GM21515 (cell line): ENCODE data around the gene MOB3B.
"Not testable (repeated sequence)": the region's sequence is repeated elsewhere in the genome, so short reads cannot be mapped to it uniquely, and the experiment has no call there.

Source experiments
- ATAC-seq: cut with Tn5 transposase; IDR thresholded peaks from one replicate; pipeline ENCODE4 v1.9.1; 2021; ENCODE audit not compliant: unreplicated experiment

The MOB3B gene

DNA sequence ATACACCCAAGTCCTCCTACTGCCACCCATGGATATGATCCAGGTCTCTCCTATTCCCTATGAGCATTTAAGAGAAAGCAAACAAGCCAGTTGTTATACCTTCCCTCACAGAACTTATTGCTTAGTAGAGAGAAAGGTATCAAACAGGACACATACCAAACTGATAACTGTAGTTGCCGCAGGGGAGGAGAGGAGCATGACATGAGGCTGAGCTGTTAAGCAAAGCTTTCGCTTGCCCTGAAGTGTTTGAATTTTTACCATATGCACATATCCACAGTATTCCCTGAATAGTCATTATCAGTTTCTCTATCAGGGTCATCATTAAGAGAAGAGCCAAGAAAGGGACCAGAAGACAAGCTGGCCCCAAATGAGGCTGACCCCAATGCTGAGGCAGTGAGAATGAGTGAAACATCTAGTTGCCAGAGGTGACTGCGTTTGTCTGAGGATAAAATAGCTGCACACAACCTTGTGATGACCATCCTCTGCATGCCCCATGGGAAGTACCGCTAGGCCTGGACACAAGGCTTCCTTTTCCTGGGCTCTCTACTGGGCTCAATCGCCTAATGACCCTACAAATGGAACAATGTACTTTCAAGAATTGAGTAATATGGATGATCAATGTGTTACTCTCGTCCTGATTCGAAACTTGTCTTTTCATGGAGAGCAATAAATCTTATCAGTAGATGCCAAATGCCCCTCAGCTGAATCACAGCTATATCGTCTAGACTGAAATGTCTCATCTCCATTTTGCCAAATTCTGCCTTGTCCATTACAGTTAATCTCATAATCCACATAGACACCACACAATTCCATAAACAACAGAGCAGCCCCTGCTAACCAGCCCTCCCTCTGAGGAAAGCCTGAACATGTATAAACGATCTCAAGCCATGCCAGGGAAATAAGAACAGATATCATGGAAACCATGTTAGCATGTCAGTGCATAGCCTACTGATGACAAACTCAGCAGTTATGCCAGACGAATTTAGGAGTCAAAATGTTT, 9.8 kb downstream of the MOB3B start:
- ATAC-seq: no peak

DNA sequence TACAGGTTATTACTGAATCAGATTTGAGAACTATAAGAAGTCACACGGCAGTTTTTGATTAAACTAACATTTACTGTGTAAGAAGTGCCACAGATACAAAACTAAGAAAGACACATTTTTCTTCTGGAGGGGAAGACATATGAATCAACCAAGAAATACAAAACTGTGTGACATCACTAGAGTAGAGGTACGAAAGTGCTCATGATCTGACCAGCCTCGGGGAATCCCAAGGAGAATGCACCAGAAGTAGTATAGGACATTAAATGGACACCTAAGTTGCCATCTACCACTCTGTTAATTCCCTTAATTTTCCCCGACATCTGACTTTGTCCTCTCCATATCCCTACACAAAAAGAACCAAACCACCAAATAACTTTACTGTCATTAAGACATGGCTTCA, 10.8 kb downstream of the MOB3B start:
- ATAC-seq: no peak

DNA sequence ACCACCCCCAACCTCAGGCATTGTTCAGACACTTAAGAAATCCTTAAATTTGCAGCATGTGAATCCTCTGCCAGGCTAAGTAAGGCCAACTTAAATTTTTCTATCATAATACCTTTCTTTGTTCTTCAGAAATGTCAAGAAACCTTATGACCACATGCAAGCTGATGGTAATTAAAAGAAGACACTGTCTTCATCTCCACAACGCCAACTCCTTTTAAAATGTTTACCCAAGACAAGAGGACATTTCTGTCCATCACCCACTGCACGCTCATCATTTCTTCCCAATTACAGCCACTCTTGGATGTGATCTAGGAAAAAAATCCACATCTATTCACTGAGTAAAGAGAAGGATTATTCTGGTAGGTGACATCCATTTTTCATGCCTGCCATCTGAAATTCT, 11.6 kb downstream of the MOB3B start:
- ATAC-seq: no peak

DNA sequence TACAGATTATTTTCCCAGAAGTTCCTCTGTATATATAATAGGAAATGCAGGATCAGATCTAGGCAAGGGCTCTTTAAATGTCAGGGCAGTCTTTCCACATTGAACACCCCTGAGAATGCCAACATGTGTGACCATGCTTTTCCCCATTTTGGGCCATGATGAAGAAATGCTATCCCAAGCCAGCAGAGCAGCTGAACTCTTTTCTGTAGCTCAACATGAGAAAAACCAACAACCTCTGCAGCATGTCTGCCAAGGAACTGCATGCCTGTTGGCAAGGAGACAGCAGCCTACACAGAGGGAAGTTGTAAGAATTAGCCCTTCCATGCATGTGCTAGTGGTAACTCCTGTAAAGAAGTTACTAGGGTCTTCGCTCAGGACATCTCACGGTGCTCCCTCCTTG, 15.1 kb downstream of the MOB3B start:
- ATAC-seq: no peak

DNA sequence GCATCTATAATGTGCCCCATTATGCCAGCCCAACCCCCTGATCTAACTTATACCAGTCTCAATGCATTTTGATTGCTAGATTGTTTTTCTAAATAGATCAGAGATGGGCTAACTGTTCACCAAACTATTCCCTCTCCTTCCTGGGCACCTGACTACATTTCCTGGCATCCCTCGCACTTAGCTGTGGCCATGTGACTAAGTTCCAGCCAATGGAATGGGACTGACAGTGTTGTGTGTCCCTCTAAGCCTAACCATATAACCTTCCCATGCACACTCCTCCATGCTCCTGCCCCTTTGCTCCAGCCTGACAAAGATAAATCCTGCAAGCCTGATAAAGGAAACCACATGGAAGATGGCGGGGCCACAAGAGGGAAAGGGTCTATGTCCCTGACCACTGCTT, 17.8 kb downstream of the MOB3B start:
- no peak for ATAC-seq

DNA sequence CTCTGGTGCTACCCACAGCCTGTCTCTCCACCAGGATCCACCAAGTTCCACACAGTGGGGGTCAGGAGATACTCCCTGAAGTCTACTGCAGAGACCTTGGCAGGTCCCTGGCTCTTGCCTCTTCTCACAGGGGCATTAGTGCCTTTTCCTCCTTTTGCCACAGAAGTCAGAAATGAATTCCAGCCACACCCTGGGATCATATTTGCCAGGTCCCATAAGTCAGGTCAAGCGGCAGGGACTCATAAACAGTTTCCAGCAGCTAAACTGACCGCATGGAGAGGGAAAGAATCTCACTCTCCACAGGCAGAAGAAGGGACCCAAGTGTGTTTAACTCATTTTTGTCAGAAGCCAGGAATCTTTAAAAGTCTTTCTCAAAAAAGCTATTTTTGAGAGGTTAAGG, 18.8 kb downstream of the MOB3B start:
- ATAC-seq: no peak

DNA sequence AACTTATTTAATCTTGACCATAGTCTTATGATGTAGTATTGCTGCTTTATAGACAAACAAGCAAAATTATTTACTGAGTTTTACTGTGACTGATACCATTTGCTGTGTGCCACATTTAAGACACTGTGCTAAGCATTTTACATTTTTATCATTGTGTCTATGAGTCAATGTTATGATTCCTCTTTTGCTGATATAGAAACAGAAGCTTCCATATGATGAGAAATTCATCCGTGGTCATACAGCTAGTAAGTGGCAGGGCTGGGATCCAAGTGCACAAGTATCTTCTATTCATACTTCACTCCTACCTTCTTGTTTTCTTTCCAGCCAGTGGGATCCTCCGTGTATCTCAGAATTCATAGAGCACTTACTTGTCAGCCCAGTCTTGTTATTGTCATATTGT, 22.6 kb downstream of the MOB3B start:
- no peak for ATAC-seq

DNA sequence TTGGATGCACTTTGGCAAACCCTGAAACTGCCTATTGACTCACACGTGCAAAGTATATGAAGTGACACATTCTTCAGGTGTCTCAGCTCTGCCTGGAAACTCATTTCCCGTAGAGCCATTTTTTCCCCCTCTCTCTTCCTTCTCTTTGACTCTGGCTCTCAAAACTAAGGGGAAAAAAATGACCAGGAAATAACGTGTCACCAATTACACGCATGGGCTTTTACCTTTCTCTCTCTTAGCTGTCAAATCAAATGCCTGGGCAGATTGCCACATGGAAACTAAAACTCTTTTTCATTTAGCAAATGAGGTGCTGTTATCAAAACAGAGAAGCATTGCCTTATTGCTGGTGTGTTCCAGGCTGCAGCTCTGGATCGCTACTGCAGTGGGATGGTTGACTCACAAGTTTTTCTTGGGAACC, 23.9 kb downstream of the MOB3B start:
- ATAC-seq: no peak

DNA sequence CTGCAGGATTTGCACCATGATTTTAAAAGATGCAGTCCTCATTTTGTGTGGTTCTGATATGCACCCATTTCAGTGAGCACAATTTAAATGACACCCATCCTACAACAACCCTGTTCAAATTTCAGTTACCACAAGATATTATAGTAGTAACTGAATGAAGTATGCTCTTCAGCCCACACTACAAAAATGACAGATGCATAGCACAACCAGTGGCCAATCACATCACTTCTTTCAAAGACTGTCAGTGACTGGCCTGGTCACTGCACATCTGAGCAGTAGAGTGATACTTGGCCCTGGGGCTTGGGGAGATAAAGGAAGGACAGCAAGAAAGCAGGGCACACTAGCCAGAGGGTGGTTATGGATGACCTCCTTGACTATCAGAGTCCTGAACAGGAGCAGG, 25.4 kb downstream of the MOB3B start:
- no peak for ATAC-seq

DNA sequence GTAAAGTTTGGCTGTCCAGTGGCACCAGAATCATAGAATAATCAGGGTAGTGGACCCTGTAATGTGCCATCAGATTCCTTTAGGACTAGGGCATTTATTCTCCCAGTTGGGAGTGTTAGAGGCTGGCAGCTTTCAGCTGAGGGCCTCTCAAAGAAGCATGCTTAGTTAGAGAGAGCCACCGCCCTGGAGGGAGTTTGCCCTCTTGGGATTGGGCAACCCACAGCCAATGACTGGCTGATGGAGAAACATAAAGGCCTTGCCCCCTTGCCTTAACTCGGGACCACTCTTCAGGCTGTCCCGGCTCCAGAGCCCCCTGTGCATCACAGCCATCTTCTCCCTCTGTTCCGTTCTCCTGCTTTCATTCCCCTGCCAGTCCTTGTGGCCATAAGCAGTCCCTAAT, 26.0 kb downstream of the MOB3B start:
- ATAC-seq: no peak

DNA sequence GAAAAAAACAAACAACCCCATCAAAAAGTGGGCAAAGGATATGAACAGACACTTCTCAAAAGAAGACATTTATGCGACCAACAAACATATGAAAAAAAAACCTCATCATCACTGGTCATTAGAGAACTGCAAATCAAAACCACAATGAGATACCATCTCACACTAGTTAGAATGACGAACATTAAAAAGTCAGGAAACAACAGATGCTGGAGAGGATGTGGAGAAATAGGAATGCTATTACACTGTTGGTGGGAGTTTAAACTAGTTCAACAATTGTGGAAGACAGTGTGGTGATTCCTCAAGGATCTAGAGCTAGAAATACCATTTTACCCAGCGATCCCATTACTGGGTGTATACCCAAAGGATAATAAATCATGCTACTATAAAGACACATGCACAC, 28.7 kb downstream of the MOB3B start:
- ATAC-seq: not testable (repeated sequence)

DNA sequence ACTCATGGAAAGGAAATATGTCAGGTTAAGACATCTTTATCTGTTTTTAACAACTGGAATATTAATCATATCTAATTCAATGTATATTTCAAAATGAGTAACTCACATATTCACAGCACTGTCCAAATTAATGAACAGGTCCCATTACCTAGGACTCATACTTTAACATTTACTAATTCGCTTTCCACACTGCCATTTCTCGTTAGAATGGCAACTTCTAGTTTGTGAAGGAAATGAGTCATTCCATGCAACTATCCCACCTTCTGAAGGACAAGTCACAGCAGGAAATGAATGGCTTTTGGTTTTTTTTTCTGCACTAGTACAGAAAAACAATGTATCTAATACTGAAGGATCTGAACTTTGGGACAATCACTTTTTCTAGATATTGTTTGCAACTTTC, 30.2 kb downstream of the MOB3B start:
- no peak for ATAC-seq

DNA sequence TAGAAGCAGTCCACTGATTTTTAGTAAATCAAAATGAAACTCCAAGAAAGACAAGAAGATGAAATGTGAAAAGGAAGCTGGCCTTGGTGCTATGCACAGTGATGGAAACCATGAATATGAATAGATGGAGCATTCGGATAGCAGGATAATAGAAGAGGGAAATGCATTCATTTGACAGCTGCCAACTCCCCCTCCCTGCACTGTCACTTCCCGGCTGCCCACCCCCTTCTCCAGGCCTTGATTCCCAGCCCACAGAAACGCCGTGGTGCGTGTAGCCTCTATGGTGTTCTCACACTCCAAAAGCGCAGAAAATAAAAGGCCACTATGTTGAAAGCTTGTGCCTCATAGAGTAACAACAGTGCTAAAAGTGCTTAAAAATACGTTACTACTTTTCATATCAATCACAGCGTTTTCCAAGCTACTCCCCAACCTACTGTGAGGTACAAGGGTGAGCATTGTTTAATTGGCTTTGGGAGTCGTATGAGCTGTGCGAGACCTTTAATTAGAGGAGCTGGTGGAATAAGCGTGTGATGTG, 31.7 kb downstream of the MOB3B start:
- ATAC-seq: no peak

DNA sequence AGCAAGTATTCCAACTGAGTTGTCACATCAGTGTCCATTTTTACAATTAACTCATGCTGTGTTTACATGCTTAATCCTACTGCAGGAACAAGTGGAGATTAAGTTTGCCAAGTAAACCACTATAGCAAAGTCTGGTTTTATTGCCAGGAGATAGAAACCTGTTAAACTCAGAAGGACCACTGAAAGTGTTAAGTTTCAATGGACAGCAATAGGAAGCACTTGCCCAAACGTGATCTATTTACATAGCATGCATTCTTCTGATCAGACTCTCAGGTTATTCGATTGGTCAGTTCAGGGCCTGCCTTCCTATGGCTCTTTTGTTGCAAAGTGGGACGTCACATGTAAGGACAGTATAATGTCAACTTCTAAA, 33.5 kb downstream of the MOB3B start:
- ATAC-seq: no peak

DNA sequence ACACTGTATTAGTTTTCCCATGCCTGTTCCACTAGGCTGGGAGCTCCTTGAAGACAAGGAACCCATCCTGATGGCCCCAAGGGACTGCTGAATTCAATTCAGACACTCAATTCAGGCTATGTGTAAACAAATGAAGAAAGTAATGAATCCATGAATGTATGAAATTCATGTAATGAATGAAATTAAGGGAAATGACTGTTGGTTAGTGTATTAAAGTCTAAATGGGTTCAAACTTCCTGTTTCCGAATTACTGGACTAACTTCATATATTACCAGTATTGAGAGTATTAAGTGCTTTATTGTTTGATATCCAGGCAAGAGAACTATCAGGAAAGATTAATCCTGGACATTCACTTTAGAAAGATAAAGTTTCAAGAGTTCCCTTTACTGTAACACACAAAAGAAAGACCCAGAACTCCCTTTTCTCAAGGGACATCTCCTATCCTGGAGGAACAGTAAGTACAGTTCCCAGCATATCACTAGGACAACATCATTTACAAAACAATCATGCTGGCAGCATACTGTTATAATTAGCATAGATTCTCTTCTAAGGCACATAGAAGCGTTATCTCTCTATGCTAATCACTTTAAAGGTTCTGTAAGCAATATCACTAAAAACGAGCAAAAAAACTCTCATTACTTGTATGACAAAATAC, 34.0 kb downstream of the MOB3B start:
- no peak for ATAC-seq

DNA sequence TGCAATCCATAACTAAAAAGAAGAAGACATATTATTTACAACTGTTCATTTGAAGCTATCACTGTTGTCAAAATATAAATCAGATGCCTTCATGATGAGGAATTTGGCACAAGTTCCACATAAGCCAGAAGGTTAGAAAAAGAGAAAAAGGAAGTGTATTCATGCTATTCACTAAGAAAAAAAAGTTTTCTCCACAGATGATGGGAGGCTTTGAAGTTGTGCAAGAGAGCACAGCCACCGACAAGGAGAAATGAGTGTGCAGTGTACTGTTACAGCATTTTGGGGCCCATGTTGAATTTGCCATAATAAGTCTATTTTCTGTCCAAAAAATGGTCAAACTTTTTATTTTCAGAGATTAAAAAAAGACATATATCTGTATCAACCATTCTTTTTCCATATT, 38.5 kb downstream of the MOB3B start:
- ATAC-seq: no peak

DNA sequence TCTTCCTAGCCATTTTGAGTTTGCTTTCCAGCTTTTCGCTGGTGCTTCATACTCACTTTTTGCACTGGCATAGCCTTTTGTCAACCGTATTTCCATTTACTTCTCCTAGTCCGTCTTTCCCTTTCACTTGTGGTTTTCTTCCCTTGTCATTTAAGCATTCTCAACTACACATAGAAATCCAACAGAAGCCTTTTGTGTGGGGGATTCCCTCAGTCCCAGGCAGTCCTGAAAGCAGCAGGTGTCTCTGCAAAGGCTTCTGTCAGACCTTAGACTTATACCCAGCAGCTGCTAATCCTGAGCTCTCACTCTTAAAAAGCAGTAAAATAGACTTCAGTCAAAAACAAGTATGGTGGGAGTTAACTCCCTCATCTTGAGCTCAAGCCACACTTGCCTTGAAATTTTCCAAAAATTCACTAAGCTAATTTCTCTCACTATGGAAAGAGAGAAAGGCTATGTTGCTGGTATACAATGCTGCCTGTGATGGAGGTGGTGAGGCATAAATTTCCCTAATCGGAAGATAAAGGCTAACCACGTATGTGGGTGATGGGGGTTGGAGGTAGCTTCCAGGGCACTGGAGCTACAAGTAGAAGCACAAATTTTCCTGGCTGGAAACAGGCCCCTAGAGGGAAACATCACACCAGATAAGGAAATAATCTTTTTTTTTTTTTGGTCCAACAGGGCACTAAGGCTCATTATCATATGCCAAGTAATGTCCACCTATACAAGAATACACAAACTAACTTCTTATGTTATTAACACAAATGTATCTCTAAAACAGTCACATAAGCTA, 40.3 kb downstream of the MOB3B start:
- ATAC-seq: peak; percentile 64

DNA sequence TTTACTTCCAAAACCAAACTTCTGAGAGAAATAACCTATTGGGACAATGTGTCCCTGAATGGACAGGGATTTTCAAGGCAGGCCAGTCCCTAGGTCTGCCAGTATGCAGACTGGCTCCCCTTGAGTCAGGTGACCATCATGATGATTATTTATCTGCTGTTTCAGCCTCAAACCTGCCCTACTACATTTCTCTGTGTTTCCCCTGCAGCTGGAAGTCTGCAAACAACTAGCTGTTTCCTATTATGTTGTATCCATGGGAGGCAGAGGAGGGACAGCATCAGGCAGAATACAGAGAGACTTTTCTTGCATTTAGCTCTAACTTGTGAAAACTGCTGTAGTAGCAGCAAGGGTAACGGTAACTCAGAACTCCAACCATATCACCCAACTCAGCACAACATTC, 41.7 kb downstream of the MOB3B start:
- ATAC-seq: no peak

DNA sequence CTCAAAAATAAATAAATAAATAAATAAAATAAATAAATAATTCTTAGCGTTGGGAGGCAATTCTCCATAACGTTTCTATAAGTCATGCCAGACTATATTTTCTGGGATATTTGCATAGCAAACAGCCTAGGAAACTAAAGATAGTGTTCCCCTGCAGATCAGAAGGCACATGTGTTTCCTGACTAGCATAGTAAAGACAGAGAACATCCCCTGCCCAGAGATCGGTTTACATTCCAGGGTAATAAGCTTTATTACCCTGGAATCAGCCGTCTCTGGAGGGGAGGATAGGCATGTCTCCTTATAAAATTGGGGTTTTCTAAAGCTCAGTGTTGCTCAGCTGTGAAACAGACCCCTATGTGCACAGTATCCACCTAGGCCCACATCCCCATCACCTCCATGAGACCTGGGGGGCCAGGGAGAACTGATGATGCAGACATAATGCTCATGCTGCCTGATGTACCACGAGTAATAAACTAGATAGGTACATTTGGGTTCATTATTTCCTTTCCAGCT, 42.4 kb downstream of the MOB3B start:
- no peak for ATAC-seq

DNA sequence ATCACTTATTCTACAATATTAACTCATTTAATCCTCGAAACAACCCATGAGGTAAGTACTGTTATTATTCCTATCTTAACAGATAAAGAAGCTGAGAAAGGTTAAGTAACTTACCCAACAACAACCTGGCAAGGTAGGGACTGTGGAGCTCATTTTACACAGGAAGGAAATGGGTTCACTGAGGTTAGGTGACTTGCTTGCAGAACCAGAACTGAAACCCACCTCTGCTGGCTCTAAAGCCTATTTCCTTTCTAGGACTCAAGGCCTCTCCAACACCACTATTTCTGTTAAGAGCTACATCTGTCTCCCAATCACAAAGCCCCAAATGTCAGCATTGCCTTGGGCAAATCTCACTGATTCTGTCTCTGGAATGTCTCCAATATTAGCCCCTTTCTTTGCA, 44.5 kb downstream of the MOB3B start:
- ATAC-seq: peak; percentile 88

DNA sequence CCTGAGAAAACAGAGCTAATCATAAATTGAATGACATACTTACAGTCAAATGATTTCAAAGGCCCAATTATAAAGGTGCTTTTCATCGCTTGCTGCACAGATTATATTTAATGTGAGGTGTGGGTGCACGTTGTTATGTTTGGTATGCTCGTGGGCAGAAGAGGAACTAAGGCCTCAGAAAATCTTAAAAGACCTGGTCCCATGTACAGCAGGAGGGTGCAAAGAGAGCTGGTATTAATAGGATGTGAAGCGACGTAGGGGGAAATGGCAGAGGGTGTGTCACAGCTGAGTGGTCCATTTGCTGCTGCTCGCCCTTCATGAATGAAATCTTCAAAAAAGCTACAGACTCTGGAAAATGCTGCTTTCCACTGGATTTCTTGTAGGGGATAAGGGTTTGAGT, 46.0 kb downstream of the MOB3B start:
- no peak for ATAC-seq
